ENCODE data around the gene RNF220. TPM values are rescaled to one million over a fixed set of nuclear protein-coding genes. Genes with fewer than 3 reads are reported as not detected.
"Not testable (repeated sequence)": the region's sequence is repeated elsewhere in the genome, so short reads cannot be mapped to it uniquely, and the experiment has no call there.

Gene RNF220
- total RNA-seq, 1 donor from 2014 or later: 102 TPM

DNA sequence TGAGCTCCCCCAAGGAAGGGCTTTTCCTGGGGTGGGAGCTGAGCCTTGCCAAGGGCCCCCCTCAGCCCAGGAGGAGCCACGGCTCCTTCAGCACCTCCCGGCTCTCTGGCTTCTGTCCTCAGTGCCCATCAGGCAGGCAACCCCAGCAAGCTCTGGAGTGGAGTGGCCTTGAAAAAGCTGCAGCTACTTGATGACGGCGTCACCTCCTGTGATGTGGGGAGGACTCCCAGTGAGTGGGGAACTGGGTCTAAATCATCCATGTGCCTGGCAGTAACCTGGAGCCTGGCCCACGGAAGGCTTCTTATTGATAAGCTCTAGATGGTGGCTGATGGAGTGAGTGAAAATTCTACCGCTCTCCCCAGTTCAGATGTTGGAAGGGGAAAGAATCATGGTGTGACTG lies 154.9 kb downstream of the RNF220 start:
- Mint-ChIP-seq H3K4me1 (no peaks in the 10 kb centered on the region), H3K27ac (no peak overlapping the region)
- no peak for DNase-seq

DNA sequence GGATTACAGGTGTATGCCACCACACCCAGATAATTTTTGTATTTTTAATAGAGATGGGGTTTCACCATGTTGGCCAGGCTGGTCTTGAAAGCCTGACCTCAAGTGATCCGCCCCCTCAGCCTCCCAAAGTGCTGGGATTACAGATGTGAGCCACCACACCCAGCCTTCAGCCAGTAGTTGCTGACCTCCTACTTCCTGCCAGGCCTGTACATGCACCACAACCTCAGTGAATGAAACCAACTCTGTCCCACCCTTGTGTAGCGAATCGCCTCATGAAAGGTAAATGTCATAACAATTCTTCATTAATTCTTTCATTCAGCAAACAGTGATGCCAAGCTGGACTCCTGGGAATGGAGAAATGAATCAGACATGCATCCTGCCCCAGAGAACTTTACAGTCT lies 155.6 kb downstream of the RNF220 start:
- H3K27me3 Mint-ChIP-seq; H3K9me3 Mint-ChIP-seq; H3K27ac Mint-ChIP-seq; DNase-seq; H3K4me1 Mint-ChIP-seq; intact Hi-C loops (cut with micrococcal nuclease); H3K4me3 Mint-ChIP-seq; H3K36me3 Mint-ChIP-seq (ENCODE audit: low read depth): not testable (repeated sequence)

More for the DNA sequence above, 154.9 kb downstream of the RNF220 start:
- Mint-ChIP-seq H3K9me3 (no peaks in the 10 kb centered on the region), H3K36me3 (ENCODE audit: low read depth) (no peaks in the 10 kb centered on the region), H3K27me3 (peaks cover 5% of the 10 kb centered on the region), H3K4me3 (no peak overlapping the region)
- intact Hi-C loops (cut with micrococcal nuclease): no loop called here

GRCh38 chr1:44565259-44565750 lies 160.2 kb downstream of the RNF220 start:
- no peak overlapping the region for H3K27ac Mint-ChIP-seq
- peaks cover 10% of the 10 kb centered on the region for H3K27me3 Mint-ChIP-seq
- H3K4me3 Mint-ChIP-seq: no peak overlapping the region
- no peaks in the 10 kb centered on the region for H3K9me3 Mint-ChIP-seq
- H3K4me1 Mint-ChIP-seq: no peaks in the 10 kb centered on the region
- no peak for DNase-seq
- intact Hi-C loops (cut with micrococcal nuclease): no loop called here
- H3K36me3 Mint-ChIP-seq (ENCODE audit: low read depth): no peaks in the 10 kb centered on the region

DNA sequence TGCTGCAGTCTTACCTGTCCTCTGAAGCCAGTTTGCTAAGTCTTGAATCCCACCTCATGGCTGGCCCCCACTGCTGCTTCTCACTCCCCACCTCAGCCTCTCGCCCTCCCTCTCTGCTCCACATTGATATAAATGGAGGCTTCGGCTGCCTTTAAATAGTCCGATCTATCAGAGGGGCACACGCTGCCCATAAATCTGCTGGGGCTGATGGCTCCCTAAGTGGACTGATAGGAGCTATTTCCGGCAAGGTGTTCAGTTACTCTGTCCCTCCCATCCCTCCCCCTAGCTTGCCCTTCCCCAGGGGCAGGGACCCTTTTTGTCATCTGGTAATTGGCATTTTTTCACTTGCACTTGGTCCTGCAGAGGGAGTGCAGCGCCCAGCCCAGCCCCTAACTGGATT lies 160.8 kb downstream of the RNF220 start:
- H3K36me3 Mint-ChIP-seq (ENCODE audit: low read depth): no peaks in the 10 kb centered on the region
- intact Hi-C loops (cut with micrococcal nuclease): no loop called here
- no peak overlapping the region for H3K4me3 Mint-ChIP-seq
- no peak for DNase-seq
- no peaks in the 10 kb centered on the region for H3K9me3 Mint-ChIP-seq
- H3K4me1 Mint-ChIP-seq: no peaks in the 10 kb centered on the region
- H3K27ac Mint-ChIP-seq: no peak overlapping the region
- H3K27me3 Mint-ChIP-seq: peaks cover 10% of the 10 kb centered on the region

GRCh38 chr1:44566281-44567046 lies 161.4 kb downstream of the RNF220 start:
- no peak for DNase-seq
- Mint-ChIP-seq H3K27me3 (peaks cover 10% of the 10 kb centered on the region), H3K9me3 (no peaks in the 10 kb centered on the region), H3K27ac (no peak overlapping the region), H3K4me3 (no peak overlapping the region), H3K36me3 (ENCODE audit: low read depth) (no peaks in the 10 kb centered on the region), H3K4me1 (no peaks in the 10 kb centered on the region)
- intact Hi-C loops (cut with micrococcal nuclease): no loop called here

DNA sequence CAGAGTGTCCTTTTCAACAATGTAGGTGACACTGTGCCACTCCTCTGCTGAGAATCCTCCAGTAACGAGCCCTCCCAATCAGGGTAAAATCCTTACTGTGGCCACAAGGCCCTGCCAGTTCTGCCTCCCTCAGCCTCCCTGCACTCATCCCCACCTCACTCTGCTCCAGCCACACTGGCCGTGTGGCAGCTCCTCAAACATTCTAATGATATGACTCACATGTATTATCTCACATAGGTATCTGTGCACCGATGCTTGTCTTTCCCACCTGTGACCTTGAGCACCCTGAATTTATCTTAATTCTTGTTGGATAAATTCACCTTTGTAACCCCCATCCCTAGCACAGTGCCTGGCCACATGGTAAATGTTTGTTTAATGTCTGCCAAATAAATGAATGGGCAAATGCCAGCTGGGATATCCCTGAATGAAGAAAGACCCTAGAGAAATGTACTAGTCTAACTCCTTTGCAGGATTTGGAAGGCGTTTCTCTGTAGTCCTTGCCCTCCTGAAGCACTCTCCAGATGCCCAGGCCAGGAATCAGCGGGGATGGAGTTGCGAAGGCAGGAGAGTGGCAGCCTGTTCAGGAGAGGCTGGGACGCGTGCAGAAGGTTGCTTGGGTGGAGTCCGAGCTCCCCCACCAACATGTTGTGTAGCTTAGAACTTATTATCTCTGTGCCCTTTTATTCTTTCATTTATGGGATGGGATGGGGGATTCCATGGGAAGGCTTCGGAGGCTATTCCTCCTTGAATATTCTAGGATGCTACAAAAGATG lies 163.3 kb downstream of the RNF220 start:
- Mint-ChIP-seq H3K27me3 (peaks cover 10% of the 10 kb centered on the region), H3K9me3 (no peaks in the 10 kb centered on the region), H3K36me3 (ENCODE audit: low read depth) (no peaks in the 10 kb centered on the region), H3K27ac (no peak overlapping the region), H3K4me3 (no peak overlapping the region), H3K4me1 (no peaks in the 10 kb centered on the region)
- no peak for DNase-seq
- intact Hi-C loops (cut with micrococcal nuclease): no loop called here

DNA sequence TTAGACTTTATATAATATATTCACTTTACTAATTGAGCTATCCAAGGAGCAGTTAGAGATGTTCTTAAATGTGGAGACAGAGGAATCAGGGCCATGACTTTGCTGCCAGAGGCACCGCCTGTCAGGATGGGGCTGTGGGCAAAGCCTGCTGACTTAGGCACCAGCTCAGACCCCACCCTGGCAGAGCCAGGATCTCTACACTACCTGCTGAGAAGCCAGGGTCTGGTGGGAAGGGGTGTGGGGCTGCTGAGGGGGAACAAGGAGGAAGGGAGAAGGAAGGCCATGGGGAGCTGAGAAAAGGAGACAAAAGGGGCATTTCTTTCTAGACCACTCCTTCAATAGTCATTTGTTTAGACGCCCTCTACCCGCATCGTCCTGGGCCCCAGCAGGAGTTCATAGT lies 164.4 kb downstream of the RNF220 start:
- Mint-ChIP-seq H3K4me3 (no peak overlapping the region), H3K4me1 (no peaks in the 10 kb centered on the region)
- intact Hi-C loops (cut with micrococcal nuclease): no loop called here

GRCh38 chr1:44571712-44572571 lies 166.9 kb downstream of the RNF220 start:
- Mint-ChIP-seq H3K27me3 (peaks cover 19% of the 10 kb centered on the region), H3K36me3 (ENCODE audit: low read depth) (no peaks in the 10 kb centered on the region), H3K9me3 (no peaks in the 10 kb centered on the region), H3K4me3 (no peak overlapping the region), H3K4me1 (no peaks in the 10 kb centered on the region), H3K27ac (no peak overlapping the region)
- intact Hi-C loops (cut with micrococcal nuclease): loop anchor here (2.0 kb wide), 1 partner anchor 81 kb away; no protein-coding TSS in a partner anchor
- DNase-seq: peak; percentile 71

More for the DNA sequence above, 164.4 kb downstream of the RNF220 start:
- H3K27ac Mint-ChIP-seq: no peak overlapping the region
- no peaks in the 10 kb centered on the region for H3K9me3 Mint-ChIP-seq
- no peaks in the 10 kb centered on the region for H3K36me3 Mint-ChIP-seq (ENCODE audit: low read depth)
- H3K27me3 Mint-ChIP-seq: peaks cover 8% of the 10 kb centered on the region
- DNase-seq: no peak

GRCh38 chr1:44572572-44572879 lies 167.5 kb downstream of the RNF220 start:
- intact Hi-C loops (cut with micrococcal nuclease): loop anchor here (2.0 kb wide), 1 partner anchor 80 kb away; no protein-coding TSS in a partner anchor
- Mint-ChIP-seq H3K9me3 (no peaks in the 10 kb centered on the region), H3K36me3 (ENCODE audit: low read depth) (no peaks in the 10 kb centered on the region)

GRCh38 chr1:44575396-44575795 lies 170.3 kb downstream of the RNF220 start:
- Mint-ChIP-seq H3K27me3 (peaks cover 20% of the 10 kb centered on the region), H3K4me1 (no peaks in the 10 kb centered on the region)
- intact Hi-C loops (cut with micrococcal nuclease): no loop called here

More at GRCh38 chr1:44572572-44572879, 167.5 kb downstream of the RNF220 start:
- DNase-seq: no peak
- H3K27ac Mint-ChIP-seq: no peak overlapping the region
- no peaks in the 10 kb centered on the region for H3K4me1 Mint-ChIP-seq
- H3K4me3 Mint-ChIP-seq: no peak overlapping the region
- peaks cover 22% of the 10 kb centered on the region for H3K27me3 Mint-ChIP-seq

DNA sequence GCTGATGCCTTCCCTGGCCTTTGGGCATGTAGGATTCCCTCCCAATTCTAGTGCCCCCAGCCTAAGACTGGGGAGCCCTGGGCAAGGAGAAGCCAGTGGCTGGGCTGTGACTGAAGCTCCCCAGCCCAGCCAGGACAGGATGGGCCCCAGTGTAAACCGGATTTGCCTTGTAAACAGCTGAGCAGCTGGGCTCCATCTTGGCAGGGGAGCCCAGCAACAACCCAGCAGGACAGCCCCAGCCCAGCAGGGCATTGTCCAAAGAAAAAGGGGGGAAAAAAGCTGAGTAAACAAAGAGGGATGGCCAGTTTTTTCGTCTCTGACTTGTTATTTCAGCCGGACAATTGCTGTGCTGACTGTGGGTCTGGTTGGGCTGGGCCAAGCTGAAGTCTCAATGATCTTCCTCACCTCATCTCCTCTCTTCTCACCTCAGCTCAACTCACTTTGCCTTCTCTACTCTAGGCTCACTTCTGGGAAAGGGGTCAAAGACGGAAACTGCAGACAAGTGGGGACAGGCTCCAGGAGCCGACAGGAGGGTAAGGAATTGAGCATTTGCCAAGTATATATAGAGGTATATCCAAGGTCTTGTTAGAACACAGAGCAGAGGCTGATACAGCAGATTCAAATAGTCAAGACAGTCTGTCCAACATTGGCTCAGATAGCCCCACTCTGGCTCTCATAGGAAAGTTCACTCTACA lies 171.5 kb downstream of the RNF220 start:
- DNase-seq: no peak

More at GRCh38 chr1:44575396-44575795, 170.3 kb downstream of the RNF220 start:
- H3K4me3 Mint-ChIP-seq: no peak overlapping the region
- H3K9me3 Mint-ChIP-seq: no peaks in the 10 kb centered on the region
- no peak overlapping the region for H3K27ac Mint-ChIP-seq
- DNase-seq: no peak
- H3K36me3 Mint-ChIP-seq (ENCODE audit: low read depth): no peaks in the 10 kb centered on the region

DNA sequence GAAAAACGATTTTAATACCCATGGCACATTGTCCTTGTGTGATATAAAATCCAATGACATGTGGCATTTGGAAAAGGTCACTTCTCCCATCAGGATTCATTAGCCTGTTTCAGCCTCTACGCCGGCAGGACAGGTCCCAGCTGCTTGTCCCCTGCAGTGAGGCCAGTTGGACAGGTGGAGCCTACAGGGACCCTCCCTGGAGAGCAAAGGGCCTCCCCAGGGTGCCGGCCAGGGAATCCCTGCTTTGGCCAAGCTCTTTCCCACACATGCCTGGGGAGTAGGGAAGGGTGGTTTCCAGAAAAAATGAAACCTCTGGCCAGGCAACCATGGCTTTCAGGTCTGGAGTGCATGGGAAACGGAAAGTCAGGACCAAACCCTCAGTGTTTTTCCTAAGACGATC lies 176.2 kb downstream of the RNF220 start:
- Mint-ChIP-seq H3K27me3 (peaks cover 9% of the 10 kb centered on the region), H3K9me3 (no peaks in the 10 kb centered on the region), H3K4me1 (no peaks in the 10 kb centered on the region), H3K4me3 (no peak overlapping the region), H3K36me3 (ENCODE audit: low read depth) (no peaks in the 10 kb centered on the region), H3K27ac (no peak overlapping the region)
- no peak for DNase-seq
- intact Hi-C loops (cut with micrococcal nuclease): no loop called here

More for the DNA sequence above, 171.5 kb downstream of the RNF220 start:
- H3K36me3 Mint-ChIP-seq (ENCODE audit: low read depth): no peaks in the 10 kb centered on the region
- no peaks in the 10 kb centered on the region for H3K4me1 Mint-ChIP-seq
- H3K4me3 Mint-ChIP-seq: no peak overlapping the region
- no peaks in the 10 kb centered on the region for H3K9me3 Mint-ChIP-seq
- no peak overlapping the region for H3K27ac Mint-ChIP-seq
- H3K27me3 Mint-ChIP-seq: peaks cover 20% of the 10 kb centered on the region
- intact Hi-C loops (cut with micrococcal nuclease): no loop called here

- intact Hi-C loops (cut with micrococcal nuclease): no loop called here
- no peaks in the 10 kb centered on the region for H3K9me3 Mint-ChIP-seq
- H3K36me3 Mint-ChIP-seq (ENCODE audit: low read depth): no peaks in the 10 kb centered on the region
- no peaks in the 10 kb centered on the region for H3K27me3 Mint-ChIP-seq
- H3K4me1 Mint-ChIP-seq: no peaks in the 10 kb centered on the region
- no peak overlapping the region for H3K4me3 Mint-ChIP-seq
- no peak overlapping the region for H3K27ac Mint-ChIP-seq
- DNase-seq: no peak
Measured at GRCh38 chr1:44584167-44584566, 179.1 kb downstream of the RNF220 start.

Measured in activated CD4-positive, alpha-beta T cell treated with anti-CD3 and anti-CD28 coated beads, Interleukin-2, amount 10 ng/mL, durations not matched to agents 24 days and 14 days (primary cell).